HL-60 (cell line): Measurements from ENCODE around the gene ABLIM1.

Experiments used
- DNase-seq, 2 experiments: peaks; one replicate each; pipeline ENCODE4 v3.0.0-alpha.2; 2010 to 2020; ENCODE audit warnings: low read depth in 1 of 2, low spot score in 1 of 2
- H3K27ac ChIP-seq: fragments of 250-450 bp; sonication (Bioruptor Pico); replicated peaks from 2 replicates; pipeline ENCODE4 v1.5.1; 2020; ENCODE audit warnings: mild to moderate bottlenecking, moderate library complexity
- H3K27me3 ChIP-seq: fragments of 250-450 bp; sonication (Bioruptor Pico); 2 replicates; pipeline ENCODE4 v1.5.1; 2021; ENCODE audit warnings: mild to moderate bottlenecking, moderate library complexity; ENCODE audit not compliant: insufficient read depth, poor library complexity, severe bottlenecking
- H3K4me3 ChIP-seq: replicated peaks from 2 replicates; pipeline ENCODE4 v1.5.1; 2011; ENCODE audit warnings: mild to moderate bottlenecking, control low read depth, low read length; ENCODE audit not compliant: insufficient read depth
- GABPA ChIP-seq: IDR thresholded peaks from 2 replicates; pipeline ENCODE4 v1.6.1; 2012; ENCODE audit warnings: low read depth
- POLR2AphosphoS5 ChIP-seq: IDR thresholded peaks from 2 replicates; pipeline ENCODE4 v1.6.1; 2012; ENCODE audit warnings: low read depth
- SPI1 ChIP-seq: IDR thresholded peaks from 2 replicates; pipeline ENCODE4 v1.6.1; 2012; ENCODE audit warnings: low read depth, mild to moderate bottlenecking, borderline replicate concordance
- TF ChIP-seq, protein P1 (sequence below): IDR thresholded peaks from one replicate; pipeline ENCODE4 v1.5.1; 2011; ENCODE audit warnings: low read length, control low read depth, inconsistent platforms; ENCODE audit not compliant: insufficient read depth
- TF ChIP-seq, protein P2 (sequence below): IDR thresholded peaks from 2 replicates; pipeline ENCODE4 v1.6.1; 2012; ENCODE audit warnings: low read depth; ENCODE audit not compliant: insufficient replicate concordance

The ABLIM1 gene

DNA sequence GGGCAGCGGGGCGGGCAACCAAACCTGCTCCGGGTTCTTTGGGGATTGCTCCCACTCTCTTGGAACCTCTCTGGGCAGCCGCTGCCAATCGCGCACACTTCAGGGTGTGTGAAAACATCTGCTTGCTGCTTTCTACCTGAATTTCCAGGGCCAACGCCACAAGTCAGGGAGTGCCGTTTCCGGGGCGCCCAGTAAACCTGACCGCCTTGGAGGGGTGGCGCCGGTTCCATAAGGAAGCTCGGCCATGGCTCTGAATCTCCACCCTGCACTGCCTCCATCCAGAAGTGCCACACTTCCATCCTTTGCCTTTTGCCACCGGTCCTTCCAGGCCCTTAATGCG is 253.1 kb downstream of the ABLIM1 start:
- no peak overlapping the region for H3K27ac ChIP-seq
- H3K27me3 ChIP-seq, result peaks cover 38% of the 10 kb centered on the region
- no peak for DNase-seq
- TF ChIP-seq SPI1 (no peak), POLR2AphosphoS5 (no peak), GABPA (no peak)
- TF ChIP-seq, protein P1, sequence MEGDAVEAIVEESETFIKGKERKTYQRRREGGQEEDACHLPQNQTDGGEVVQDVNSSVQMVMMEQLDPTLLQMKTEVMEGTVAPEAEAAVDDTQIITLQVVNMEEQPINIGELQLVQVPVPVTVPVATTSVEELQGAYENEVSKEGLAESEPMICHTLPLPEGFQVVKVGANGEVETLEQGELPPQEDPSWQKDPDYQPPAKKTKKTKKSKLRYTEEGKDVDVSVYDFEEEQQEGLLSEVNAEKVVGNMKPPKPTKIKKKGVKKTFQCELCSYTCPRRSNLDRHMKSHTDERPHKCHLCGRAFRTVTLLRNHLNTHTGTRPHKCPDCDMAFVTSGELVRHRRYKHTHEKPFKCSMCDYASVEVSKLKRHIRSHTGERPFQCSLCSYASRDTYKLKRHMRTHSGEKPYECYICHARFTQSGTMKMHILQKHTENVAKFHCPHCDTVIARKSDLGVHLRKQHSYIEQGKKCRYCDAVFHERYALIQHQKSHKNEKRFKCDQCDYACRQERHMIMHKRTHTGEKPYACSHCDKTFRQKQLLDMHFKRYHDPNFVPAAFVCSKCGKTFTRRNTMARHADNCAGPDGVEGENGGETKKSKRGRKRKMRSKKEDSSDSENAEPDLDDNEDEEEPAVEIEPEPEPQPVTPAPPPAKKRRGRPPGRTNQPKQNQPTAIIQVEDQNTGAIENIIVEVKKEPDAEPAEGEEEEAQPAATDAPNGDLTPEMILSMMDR, result no peak
- TF ChIP-seq, protein P2, sequence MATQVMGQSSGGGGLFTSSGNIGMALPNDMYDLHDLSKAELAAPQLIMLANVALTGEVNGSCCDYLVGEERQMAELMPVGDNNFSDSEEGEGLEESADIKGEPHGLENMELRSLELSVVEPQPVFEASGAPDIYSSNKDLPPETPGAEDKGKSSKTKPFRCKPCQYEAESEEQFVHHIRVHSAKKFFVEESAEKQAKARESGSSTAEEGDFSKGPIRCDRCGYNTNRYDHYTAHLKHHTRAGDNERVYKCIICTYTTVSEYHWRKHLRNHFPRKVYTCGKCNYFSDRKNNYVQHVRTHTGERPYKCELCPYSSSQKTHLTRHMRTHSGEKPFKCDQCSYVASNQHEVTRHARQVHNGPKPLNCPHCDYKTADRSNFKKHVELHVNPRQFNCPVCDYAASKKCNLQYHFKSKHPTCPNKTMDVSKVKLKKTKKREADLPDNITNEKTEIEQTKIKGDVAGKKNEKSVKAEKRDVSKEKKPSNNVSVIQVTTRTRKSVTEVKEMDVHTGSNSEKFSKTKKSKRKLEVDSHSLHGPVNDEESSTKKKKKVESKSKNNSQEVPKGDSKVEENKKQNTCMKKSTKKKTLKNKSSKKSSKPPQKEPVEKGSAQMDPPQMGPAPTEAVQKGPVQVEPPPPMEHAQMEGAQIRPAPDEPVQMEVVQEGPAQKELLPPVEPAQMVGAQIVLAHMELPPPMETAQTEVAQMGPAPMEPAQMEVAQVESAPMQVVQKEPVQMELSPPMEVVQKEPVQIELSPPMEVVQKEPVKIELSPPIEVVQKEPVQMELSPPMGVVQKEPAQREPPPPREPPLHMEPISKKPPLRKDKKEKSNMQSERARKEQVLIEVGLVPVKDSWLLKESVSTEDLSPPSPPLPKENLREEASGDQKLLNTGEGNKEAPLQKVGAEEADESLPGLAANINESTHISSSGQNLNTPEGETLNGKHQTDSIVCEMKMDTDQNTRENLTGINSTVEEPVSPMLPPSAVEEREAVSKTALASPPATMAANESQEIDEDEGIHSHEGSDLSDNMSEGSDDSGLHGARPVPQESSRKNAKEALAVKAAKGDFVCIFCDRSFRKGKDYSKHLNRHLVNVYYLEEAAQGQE, result no peak
- no peak overlapping the region for H3K4me3 ChIP-seq

DNA sequence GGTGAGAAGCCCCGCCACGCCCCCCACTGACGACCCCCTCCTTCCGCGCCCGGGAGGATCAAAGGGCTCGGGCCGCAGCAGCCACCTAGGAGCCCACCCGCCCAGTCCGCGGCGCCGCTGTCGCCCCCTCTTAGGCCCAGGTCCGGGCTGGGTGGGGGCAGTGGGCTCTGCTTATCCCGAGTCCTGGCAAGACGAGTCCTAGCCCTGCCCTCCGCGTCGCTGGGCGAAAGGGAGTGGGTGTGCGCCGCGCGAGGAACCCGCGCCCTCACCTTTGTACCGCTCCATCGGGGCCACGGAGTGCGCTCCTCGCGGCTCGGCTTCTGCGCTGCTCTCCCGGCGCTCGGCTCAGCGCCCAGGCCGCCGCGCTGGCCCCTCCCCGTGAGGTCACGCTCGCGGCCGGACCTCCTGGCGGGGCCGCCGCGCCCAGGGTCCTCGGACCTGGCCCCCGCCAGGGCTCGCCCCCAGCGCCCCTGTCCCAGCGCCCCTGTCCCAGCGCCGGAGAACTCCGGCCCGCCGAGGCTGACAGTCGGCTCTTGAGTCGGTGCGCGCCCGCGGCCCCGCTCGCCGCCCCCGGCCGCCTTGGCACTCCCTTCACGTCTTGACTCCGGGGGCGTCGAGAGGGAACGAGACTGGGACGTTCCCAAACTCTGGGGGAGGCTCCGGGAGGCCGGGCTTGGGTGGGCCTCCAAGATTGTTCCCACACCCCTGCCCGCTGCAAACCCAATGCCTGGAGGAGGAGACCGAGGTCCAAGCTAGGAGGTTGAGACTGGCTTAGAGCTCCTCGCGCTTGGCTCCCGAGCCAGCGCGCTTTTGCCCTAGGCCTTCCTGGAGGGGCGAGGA is 253.7 kb downstream of the ABLIM1 start, which contains the start of gene AFAP1L2:
Gene AFAP1L2 (minus strand): TSS at position 332 of the 840 bp plus-strand sequence. CDS start 47 bp downstream, at position 285.
- H3K4me3 ChIP-seq, result no peak within 1 kb of the TSS
- no peak within 1 kb of the TSS for H3K27ac ChIP-seq
- DNase-seq, result no peak
- H3K27me3 ChIP-seq, result peaks cover 39% of the 10 kb centered on the region
- TF ChIP-seq GABPA (no peak), SPI1 (no peak), POLR2AphosphoS5 (no peak)
- TF ChIP-seq, protein P1, result no peak
- TF ChIP-seq, protein P2, result no peak

DNA sequence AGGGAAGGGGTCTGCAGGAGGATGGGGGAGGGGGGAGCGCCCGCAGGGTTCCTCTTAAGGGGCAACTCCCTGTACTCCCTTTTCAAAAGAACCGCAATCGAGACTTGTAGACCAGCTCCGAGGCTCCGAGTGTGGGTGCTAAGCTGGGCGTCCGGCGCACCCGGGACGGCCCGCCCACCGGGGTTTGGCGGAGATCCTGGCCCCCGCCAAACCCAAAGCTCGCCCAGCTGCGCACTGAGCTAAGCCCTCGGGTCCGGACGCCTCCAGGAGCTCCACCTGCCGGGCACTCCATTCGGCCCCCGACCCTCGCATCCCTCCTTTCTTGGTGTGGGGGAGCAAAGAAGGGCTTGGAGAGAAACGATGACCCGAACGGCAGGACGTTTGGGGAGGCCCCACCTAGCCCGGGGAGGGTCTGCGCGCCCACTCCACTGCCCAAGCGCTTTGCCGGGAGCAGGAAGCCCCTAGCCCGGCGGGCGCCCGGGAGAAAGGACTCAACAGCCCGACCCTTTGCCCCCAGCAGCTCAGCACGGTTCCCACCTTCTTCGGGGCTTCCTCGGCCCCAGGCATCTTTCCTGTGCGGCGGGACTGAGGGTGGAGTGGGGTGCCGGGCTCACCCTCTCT is 254.4 kb downstream of the ABLIM1 start:
- Histone ChIP-seq H3K27me3 (peaks cover 42% of the 10 kb centered on the region), H3K27ac (no peak overlapping the region), H3K4me3 (no peak overlapping the region)
- DNase-seq, result no peak
- no peak for TF ChIP-seq SPI1
- TF ChIP-seq POLR2AphosphoS5, result no peak
- TF ChIP-seq, protein P1, result no peak
- TF ChIP-seq, protein P2, result no peak
- no peak for TF ChIP-seq GABPA
